Caco-2 (cell line): ENCODE results near the gene NLRP11. TPM values are rescaled to one million over a fixed set of nuclear protein-coding genes. Genes with fewer than 3 reads are reported as not detected.

Experiments
- BruUV-seq: library from RNA; stranded (reverse); fragments of 400-500 nt; replicated peaks from 2 replicates; lab custom pipeline; 2021; lab: Mats Ljungman, UMichigan
- CTCF ChIA-PET: fragments of 300-600 bp; sonication (Branson Sonifier 250); formaldehyde crosslinking; loops from one replicate; lab custom pipeline; 2022; ENCODE audit warnings: antibody characterized with exemption; lab: Charles Lee
- POLR2A ChIA-PET: fragments of 300-600 bp; sonication (Branson Sonifier 250); formaldehyde crosslinking; loops from one replicate; lab custom pipeline; 2022; ENCODE audit warnings: antibody characterized with exemption; lab: Charles Lee
- DNase-seq, 2 experiments: peaks; one replicate each; pipeline versions ENCODE4 v3.0.0 to v3.0.0-alpha.2; 2020 to 2022
- H3K27me3 ChIP-seq: replicated peaks from 2 replicates; pipeline ENCODE4 v1.6.0; 2011; ENCODE audit warnings: low read length; ENCODE audit not compliant: control insufficient read depth, insufficient read depth
- H3K36me3 ChIP-seq: 2 replicates; pipeline ENCODE4 v1.5.1; 2011; ENCODE audit warnings: low read length; ENCODE audit not compliant: control insufficient read depth, insufficient read depth
- H3K4me1 ChIP-seq: fragments of 250-450 bp; sonication (Bioruptor Pico); 2 replicates; pipeline ENCODE4 v1.5.1; 2020; ENCODE audit warnings: mild to moderate bottlenecking
- H3K4me3 ChIP-seq: 2 replicates; pipeline ENCODE4 v1.5.1; 2011; ENCODE audit warnings: low read depth, mild to moderate bottlenecking, control low read depth, low read length
- H3K9me3 ChIP-seq: fragments of 250-450 bp; sonication (Bioruptor Pico); 2 replicates; pipeline ENCODE4 v1.5.1; 2020; ENCODE audit warnings: mild to moderate bottlenecking, moderate library complexity
- H3K27ac Mint-ChIP-seq: one replicate; pipeline ENCODE4 v1.8.0; 2022; ENCODE audit warnings: mixed read lengths; ENCODE audit not compliant: unreplicated experiment
- H3K27me3 Mint-ChIP-seq: one replicate; pipeline ENCODE4 v1.8.0; 2022; ENCODE audit warnings: mixed read lengths; ENCODE audit not compliant: insufficient read depth, unreplicated experiment
- H3K36me3 Mint-ChIP-seq: one replicate; pipeline ENCODE4 v1.8.0; 2022; ENCODE audit warnings: mild to moderate bottlenecking, mixed read lengths; ENCODE audit not compliant: insufficient read depth, unreplicated experiment
- H3K4me1 Mint-ChIP-seq: one replicate; pipeline ENCODE4 v1.8.0; 2022; ENCODE audit warnings: low read depth, mixed read lengths; ENCODE audit not compliant: unreplicated experiment
- H3K4me3 Mint-ChIP-seq: one replicate; pipeline ENCODE4 v1.8.0; 2022; ENCODE audit warnings: mild to moderate bottlenecking, moderate library complexity, mixed read lengths; ENCODE audit not compliant: unreplicated experiment
- H3K9me3 Mint-ChIP-seq: one replicate; pipeline ENCODE4 v1.8.0; 2022; ENCODE audit warnings: mixed read lengths; ENCODE audit not compliant: unreplicated experiment
- CTCF ChIP-seq, 2 experiments: fragments of 200-600 bp in 1 of 2; IDR thresholded peaks; 1 replicate in 1 of 2; 2 replicates in 1 of 2; pipeline versions ENCODE4 v1.5.1 to v1.8.0; 2011 to 2022; ENCODE audit warnings: antibody characterized with exemption in 1 of 2, control low read depth in 1 of 2, inconsistent platforms in 1 of 2, low read depth in 1 of 2, low read length in 1 of 2, mild to moderate bottlenecking in 1 of 2, moderate library complexity in 1 of 2; ENCODE audit not compliant: insufficient read depth in 1 of 2, severe bottlenecking in 1 of 2, unreplicated experiment in 1 of 2
- intact Hi-C: fragments of 100-400 bp; cut with micrococcal nuclease; formaldehyde crosslinking; loops from one replicate; pipeline ENCODE4 v1.10.0; 2022; ENCODE audit not compliant: unreplicated experiment
- total RNA-seq: library from RNA; stranded (reverse); gene quantifications from 2 replicates; pipeline ENCODE4 v1.2.3, GENCODE V29; 2022

The NLRP11 gene
- total RNA-seq, 1 experiment from 2014 or later, result 0.43 TPM

- CTCF ChIA-PET, result no interaction called here
- no peaks in the 10 kb centered on the region for H3K4me1 Mint-ChIP-seq
- intact Hi-C loops, result no loop called here
- H3K27me3 Mint-ChIP-seq, result peaks cover 24% of the 10 kb centered on the region
- H3K4me1 ChIP-seq, result 0 out of 2 replicates have a peak, but pooled peaks cover 4% of the 10 kb centered on the region
- DNase-seq, result no peak
- peaks cover 9% of the 10 kb centered on the region for H3K9me3 Mint-ChIP-seq
- H3K27ac Mint-ChIP-seq, result no peak overlapping the region
- no peak overlapping the region for H3K4me3 ChIP-seq
- H3K9me3 ChIP-seq, result peaks cover 3% of the 10 kb centered on the region; the same call in 1 of the 2 replicates
- H3K36me3 ChIP-seq, result no peaks in the 10 kb centered on the region
- no peaks in the 10 kb centered on the region for H3K27me3 ChIP-seq
- no peak overlapping the region for H3K4me3 Mint-ChIP-seq
- BruUV-seq, result no TSS peak
- no peaks in the 10 kb centered on the region for H3K36me3 Mint-ChIP-seq
- no peak for TF ChIP-seq CTCF (IDR thresholded peaks at IDR 0.05; ENCODE audit: insufficient read depth in 1 of 2, low read depth in 1 of 2, low read length in 1 of 2, severe bottlenecking in 1 of 2, unreplicated experiment in 1 of 2)
- POLR2A ChIA-PET, result no interaction called here
Observed at GRCh38 chr19:55811340-55811739, 20.5 kb downstream of the NLRP11 start.

- ChIA-PET POLR2A (no interaction called here), CTCF (interaction anchor here (0.5 to 1.2 kb wide), 7 partner anchors 9 to 524 kb away, joined by 3 to 10 read pairs (median 4); partner anchors contain the start of gene U2AF2)
- no TSS peak for BruUV-seq
- no peak overlapping the region for H3K27ac Mint-ChIP-seq
- Histone ChIP-seq H3K9me3 (peaks cover 3% of the 10 kb centered on the region; the same call in 1 of the 2 replicates), H3K36me3 (no peaks in the 10 kb centered on the region), H3K27me3 (no peaks in the 10 kb centered on the region), H3K4me1 (0 out of 2 replicates have a peak, but pooled peaks cover 4% of the 10 kb centered on the region), H3K4me3 (no peak overlapping the region)
- no peaks in the 10 kb centered on the region for H3K4me1 Mint-ChIP-seq
- H3K36me3 Mint-ChIP-seq, result no peaks in the 10 kb centered on the region
- intact Hi-C loops, result loop anchor here (10.0 kb wide), 1 partner anchor 105 kb away; no protein-coding TSS in a partner anchor
- H3K27me3 Mint-ChIP-seq, result peaks cover 26% of the 10 kb centered on the region
- H3K4me3 Mint-ChIP-seq, result no peak overlapping the region
- peak; percentile 73 to 86 for DNase-seq
- TF ChIP-seq CTCF (IDR thresholded peaks at IDR 0.05; ENCODE audit: insufficient read depth in 1 of 2, low read depth in 1 of 2, low read length in 1 of 2, severe bottlenecking in 1 of 2, unreplicated experiment in 1 of 2), result peak; percentile 40 to 67
- peaks cover 9% of the 10 kb centered on the region for H3K9me3 Mint-ChIP-seq
Observed at GRCh38 chr19:55809381-55810058, 22.3 kb downstream of the NLRP11 start.

GRCh38 chr19:55802281-55802680 is 29.5 kb downstream of the NLRP11 start:
- DNase-seq, result no peak
- BruUV-seq, result no TSS peak
- H3K27ac Mint-ChIP-seq, result no peak overlapping the region
- H3K4me1 Mint-ChIP-seq, result no peaks in the 10 kb centered on the region
- Histone ChIP-seq H3K27me3 (no peaks in the 10 kb centered on the region), H3K36me3 (no peaks in the 10 kb centered on the region), H3K9me3 (peaks cover 4% of the 10 kb centered on the region; the same call in 1 of the 2 replicates), H3K4me3 (no peak overlapping the region), H3K4me1 (no peaks in the 10 kb centered on the region)
- POLR2A ChIA-PET, result no interaction called here
- TF ChIP-seq CTCF (IDR thresholded peaks at IDR 0.05; ENCODE audit: insufficient read depth in 1 of 2, low read depth in 1 of 2, low read length in 1 of 2, severe bottlenecking in 1 of 2, unreplicated experiment in 1 of 2), result no peak
- CTCF ChIA-PET, result no interaction called here
- no peaks in the 10 kb centered on the region for H3K36me3 Mint-ChIP-seq
- H3K27me3 Mint-ChIP-seq, result peaks cover 29% of the 10 kb centered on the region
- peaks cover 9% of the 10 kb centered on the region for H3K9me3 Mint-ChIP-seq
- intact Hi-C loops, result loop anchor here (10.0 kb wide), 1 partner anchor 97 kb away; no protein-coding TSS in a partner anchor
- no peak overlapping the region for H3K4me3 Mint-ChIP-seq
